Astrocyte (in vitro differentiated cells and primary cell): Measurements from ENCODE around the gene SH2D3A. TPM values are rescaled to one million over a fixed set of nuclear protein-coding genes. Genes with fewer than 3 reads are reported as not detected.

Experiments
- DNase-seq: peaks from one replicate; pipeline ENCODE4 v3.0.0-alpha.2; 2010; ENCODE audit warnings: low read depth
- FAIRE-seq: peaks from 2 replicates; lab custom pipeline; 2011; peaks lifted over from hg19 to GRCh38; lab: Jason Lieb, UNC
- H2AFZ ChIP-seq: 2 replicates; pipeline ENCODE4 v1.6.0; 2012; ENCODE audit warnings: low read depth, low read length, inconsistent platforms
- H3K27ac ChIP-seq: 2 replicates; pipeline ENCODE4 v1.5.1; 2011; ENCODE audit warnings: low read depth, low read length, inconsistent platforms
- H3K27me3 ChIP-seq: 2 replicates; pipeline ENCODE4 v1.6.0; 2011; ENCODE audit warnings: low read length, inconsistent platforms; ENCODE audit not compliant: insufficient read depth
- H3K36me3 ChIP-seq: 2 replicates; pipeline ENCODE4 v1.5.1; 2011; ENCODE audit warnings: low read length, inconsistent platforms; ENCODE audit not compliant: insufficient read depth
- H3K4me1 ChIP-seq: 2 replicates; pipeline ENCODE4 v1.5.1; 2011; ENCODE audit warnings: low read length, inconsistent platforms; ENCODE audit not compliant: insufficient read depth
- H3K4me2 ChIP-seq: 2 replicates; pipeline ENCODE4 v1.6.0; 2012; ENCODE audit warnings: low read length, inconsistent platforms
- H3K4me3 ChIP-seq: 2 replicates; pipeline ENCODE4 v1.5.1; 2011; ENCODE audit warnings: low read depth, mild to moderate bottlenecking, low read length, inconsistent platforms; ENCODE audit not compliant: insufficient read depth
- H3K79me2 ChIP-seq: 2 replicates; pipeline ENCODE4 v1.6.0; 2012; ENCODE audit warnings: mild to moderate bottlenecking, low read length, inconsistent platforms; ENCODE audit not compliant: insufficient read depth
- H3K9ac ChIP-seq: 2 replicates; pipeline ENCODE4 v1.6.0; 2012; ENCODE audit warnings: mild to moderate bottlenecking, low read length, inconsistent platforms
- H3K9me3 ChIP-seq: 2 replicates; pipeline ENCODE4 v1.5.1; 2012; ENCODE audit warnings: low read depth, mild to moderate bottlenecking, low read length, inconsistent platforms; ENCODE audit not compliant: insufficient read depth
- H4K20me1 ChIP-seq: 2 replicates; pipeline ENCODE4 v1.6.0; 2012; ENCODE audit warnings: low read length, inconsistent platforms; ENCODE audit not compliant: insufficient read depth
- H3K27ac Mint-ChIP-seq: one replicate; pipeline ENCODE4 v1.8.0; 2021; ENCODE audit warnings: mild to moderate bottlenecking, mixed read lengths; ENCODE audit not compliant: unreplicated experiment
- H3K27me3 Mint-ChIP-seq: one replicate; pipeline ENCODE4 v1.8.0; 2021; ENCODE audit warnings: low read depth, mixed read lengths; ENCODE audit not compliant: unreplicated experiment
- H3K36me3 Mint-ChIP-seq: one replicate; pipeline ENCODE4 v1.8.0; 2021; ENCODE audit warnings: low read depth, mixed read lengths; ENCODE audit not compliant: unreplicated experiment
- H3K4me1 Mint-ChIP-seq: one replicate; pipeline ENCODE4 v1.8.0; 2021; ENCODE audit warnings: low read depth, mixed read lengths; ENCODE audit not compliant: unreplicated experiment
- H3K4me3 Mint-ChIP-seq: one replicate; pipeline ENCODE4 v1.8.0; 2021; ENCODE audit warnings: mild to moderate bottlenecking, moderate library complexity, mixed read lengths; ENCODE audit not compliant: unreplicated experiment
- H3K9me3 Mint-ChIP-seq: one replicate; pipeline ENCODE4 v1.8.0; 2021; ENCODE audit warnings: mild to moderate bottlenecking, mixed read lengths; ENCODE audit not compliant: unreplicated experiment
- EZH2 ChIP-seq: IDR thresholded peaks from 2 replicates; pipeline ENCODE4 v1.6.1; 2012; ENCODE audit warnings: mild to moderate bottlenecking, low read length, inconsistent platforms; ENCODE audit not compliant: insufficient read depth
- total RNA-seq: library from RNA; stranded (reverse); gene quantifications from 2 replicates; pipeline ENCODE4 v1.2.1, GENCODE V29; 2021
- TF ChIP-seq, protein P1 (sequence below): IDR thresholded peaks from 2 replicates; pipeline ENCODE4 v1.5.1; 2011; ENCODE audit warnings: low read depth, mild to moderate bottlenecking, inconsistent platforms, low read length, moderate library complexity; ENCODE audit not compliant: insufficient read depth

Gene SH2D3A
- total RNA-seq, 1 donor from 2014 or later, result 2.6 TPM

DNA sequence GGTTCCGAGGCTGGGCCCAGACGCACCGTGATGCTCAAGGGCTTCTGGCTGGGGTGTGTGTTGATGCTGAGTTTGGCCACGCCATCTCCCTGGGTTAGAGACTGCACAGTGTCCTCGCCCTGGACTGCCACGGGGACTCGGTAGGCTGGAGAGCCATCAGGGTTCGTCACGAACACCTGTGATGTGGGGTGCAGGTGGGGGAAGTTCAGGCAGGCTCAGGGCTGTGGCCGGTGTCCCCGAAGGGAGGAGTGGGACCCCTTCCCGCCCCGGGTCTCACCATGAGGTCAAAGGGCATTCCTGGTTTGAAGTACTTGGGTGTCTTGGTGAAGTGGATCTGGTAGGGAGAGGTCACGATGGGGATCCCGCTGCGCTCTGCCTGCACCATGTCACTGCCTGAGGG lies 55.0 kb downstream of the SH2D3A start:
- no peak for FAIRE-seq
- H3K9me3 Mint-ChIP-seq, result peaks cover 14% of the 10 kb centered on the region
- Histone ChIP-seq H3K27me3 (peaks cover 6% of the 10 kb centered on the region), H3K9me3 (peaks cover under 1% of the 10 kb centered on the region), H3K9ac (no peak overlapping the region), H3K27ac (no peak overlapping the region), H3K4me1 (no peaks in the 10 kb centered on the region), H2AFZ (no peak overlapping the region), H3K36me3 (no peaks in the 10 kb centered on the region), H4K20me1 (no peaks in the 10 kb centered on the region), H3K79me2 (no peaks in the 10 kb centered on the region), H3K4me2 (no peak overlapping the region), H3K4me3 (no peak overlapping the region)
- peaks cover 19% of the 10 kb centered on the region for H3K27me3 Mint-ChIP-seq
- TF ChIP-seq EZH2, result no peak
- TF ChIP-seq, protein P1, sequence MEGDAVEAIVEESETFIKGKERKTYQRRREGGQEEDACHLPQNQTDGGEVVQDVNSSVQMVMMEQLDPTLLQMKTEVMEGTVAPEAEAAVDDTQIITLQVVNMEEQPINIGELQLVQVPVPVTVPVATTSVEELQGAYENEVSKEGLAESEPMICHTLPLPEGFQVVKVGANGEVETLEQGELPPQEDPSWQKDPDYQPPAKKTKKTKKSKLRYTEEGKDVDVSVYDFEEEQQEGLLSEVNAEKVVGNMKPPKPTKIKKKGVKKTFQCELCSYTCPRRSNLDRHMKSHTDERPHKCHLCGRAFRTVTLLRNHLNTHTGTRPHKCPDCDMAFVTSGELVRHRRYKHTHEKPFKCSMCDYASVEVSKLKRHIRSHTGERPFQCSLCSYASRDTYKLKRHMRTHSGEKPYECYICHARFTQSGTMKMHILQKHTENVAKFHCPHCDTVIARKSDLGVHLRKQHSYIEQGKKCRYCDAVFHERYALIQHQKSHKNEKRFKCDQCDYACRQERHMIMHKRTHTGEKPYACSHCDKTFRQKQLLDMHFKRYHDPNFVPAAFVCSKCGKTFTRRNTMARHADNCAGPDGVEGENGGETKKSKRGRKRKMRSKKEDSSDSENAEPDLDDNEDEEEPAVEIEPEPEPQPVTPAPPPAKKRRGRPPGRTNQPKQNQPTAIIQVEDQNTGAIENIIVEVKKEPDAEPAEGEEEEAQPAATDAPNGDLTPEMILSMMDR, result no peak
- H3K4me1 Mint-ChIP-seq, result no peaks in the 10 kb centered on the region
- peaks cover 2% of the 10 kb centered on the region for H3K36me3 Mint-ChIP-seq
- no peak for DNase-seq
- no peak overlapping the region for H3K27ac Mint-ChIP-seq
- no peak overlapping the region for H3K4me3 Mint-ChIP-seq

DNA sequence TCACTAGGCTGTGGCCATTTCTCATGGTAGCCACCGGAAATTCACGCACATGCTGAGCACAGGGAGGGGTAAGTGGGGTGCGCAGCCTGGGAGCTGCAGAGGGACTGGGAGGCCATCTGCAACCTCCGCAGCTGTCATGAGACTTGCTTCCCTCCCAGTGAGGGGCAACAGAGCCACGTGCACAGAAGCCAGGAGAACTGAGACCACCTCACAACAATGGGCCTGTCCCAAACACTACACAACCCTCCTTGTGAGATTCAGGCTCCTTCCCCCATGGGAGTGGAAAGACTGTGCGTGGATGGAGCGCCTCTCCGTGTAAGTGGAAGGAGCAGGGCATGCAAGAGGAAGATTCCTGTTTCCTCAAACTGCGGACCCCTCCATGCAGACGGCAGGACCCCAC lies 55.6 kb downstream of the SH2D3A start:
- Mint-ChIP-seq H3K4me1 (no peaks in the 10 kb centered on the region), H3K27ac (no peak overlapping the region), H3K9me3 (peaks cover 14% of the 10 kb centered on the region), H3K36me3 (peaks cover 2% of the 10 kb centered on the region), H3K27me3 (peaks cover 19% of the 10 kb centered on the region), H3K4me3 (no peak overlapping the region)
- H3K36me3 ChIP-seq, result no peaks in the 10 kb centered on the region
- no peaks in the 10 kb centered on the region for H4K20me1 ChIP-seq
- FAIRE-seq (no peak), DNase-seq (no peak)
- no peaks in the 10 kb centered on the region for H3K9me3 ChIP-seq
- no peaks in the 10 kb centered on the region for H3K4me1 ChIP-seq
- no peaks in the 10 kb centered on the region for H3K79me2 ChIP-seq
- TF ChIP-seq, protein P1, result no peak
- no peak for TF ChIP-seq EZH2
- no peak overlapping the region for H3K9ac ChIP-seq
- no peak overlapping the region for H3K27ac ChIP-seq
- H3K4me3 ChIP-seq, result no peak overlapping the region
- no peak overlapping the region for H3K4me2 ChIP-seq
- H3K27me3 ChIP-seq, result peaks cover 6% of the 10 kb centered on the region
- H2AFZ ChIP-seq, result no peak overlapping the region

DNA sequence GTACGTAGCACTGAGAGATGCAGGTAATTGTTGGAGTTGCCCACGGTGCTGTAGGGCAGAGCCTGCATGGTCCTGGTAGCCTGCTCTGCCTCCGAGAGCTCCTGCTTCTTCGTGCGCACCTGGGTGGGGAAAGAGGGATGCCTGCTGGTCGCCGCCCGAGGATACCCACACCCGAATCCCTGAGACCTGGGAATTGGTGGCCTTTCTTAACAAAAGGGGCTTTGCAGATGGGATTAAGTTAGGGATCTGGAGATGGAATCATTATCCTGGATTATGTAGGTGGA lies 56.2 kb downstream of the SH2D3A start:
- H3K27me3 Mint-ChIP-seq, result peaks cover 19% of the 10 kb centered on the region
- Histone ChIP-seq H3K27me3 (peaks cover 6% of the 10 kb centered on the region), H3K79me2 (no peaks in the 10 kb centered on the region), H2AFZ (no peak overlapping the region), H3K36me3 (no peaks in the 10 kb centered on the region), H4K20me1 (no peaks in the 10 kb centered on the region), H3K4me3 (no peak overlapping the region), H3K27ac (no peak overlapping the region), H3K4me1 (no peaks in the 10 kb centered on the region), H3K9me3 (no peaks in the 10 kb centered on the region), H3K4me2 (no peak overlapping the region), H3K9ac (no peak overlapping the region)
- no peak for FAIRE-seq
- H3K4me1 Mint-ChIP-seq, result no peaks in the 10 kb centered on the region
- H3K27ac Mint-ChIP-seq, result no peak overlapping the region
- TF ChIP-seq, protein P1, result no peak
- no peak for TF ChIP-seq EZH2
- no peak overlapping the region for H3K4me3 Mint-ChIP-seq
- DNase-seq, result no peak
- H3K9me3 Mint-ChIP-seq, result peaks cover 14% of the 10 kb centered on the region
- H3K36me3 Mint-ChIP-seq, result peaks cover 2% of the 10 kb centered on the region
